ENCODE data around the gene MAGEA6. TPM values are rescaled to one million over a fixed set of nuclear protein-coding genes. Genes with fewer than 3 reads are reported as not detected.
"Not testable (repeated sequence)": the region's sequence is repeated elsewhere in the genome, so short reads cannot be mapped to it uniquely, and the experiment has no call there.

Gene MAGEA6
- not detected for total RNA-seq

GRCh38 chrX:152769549-152770289 lies at the start of gene MAGEA6:
TSS of gene MAGEA6 (minus strand) at chrX:152769689. CDS start at chrX:152767650, 2,039 bp downstream.
- not testable (repeated sequence) for H3K36me3 Mint-ChIP-seq (ENCODE audit: insufficient read depth in 2 of 2); DNase-seq; H3K4me3 Mint-ChIP-seq; H3K4me1 Mint-ChIP-seq (ENCODE audit: low read depth); ATAC-seq (replicated peaks in 1 of 2); H3K9me3 Mint-ChIP-seq; H3K27ac Mint-ChIP-seq; H3K27me3 Mint-ChIP-seq (ENCODE audit: low read depth)

- no peaks in the 10 kb centered on the region for H3K9me3 Mint-ChIP-seq
- ATAC-seq (replicated peaks in 1 of 2): no peak
Observed at GRCh38 chrX:152819266-152819665, 49.8 kb upstream of the MAGEA6 start.

GRCh38 chrX:152818356-152818755 lies 48.9 kb upstream of the MAGEA6 start:
- H3K36me3 Mint-ChIP-seq (ENCODE audit: insufficient read depth in 2 of 2): no peaks in the 10 kb centered on the region
- DNase-seq: no peak

More at GRCh38 chrX:152819266-152819665, 49.8 kb upstream of the MAGEA6 start:
- no peaks in the 10 kb centered on the region for H3K36me3 Mint-ChIP-seq (ENCODE audit: insufficient read depth in 2 of 2)
- no peak for DNase-seq
- no peak overlapping the region for H3K27ac Mint-ChIP-seq
- H3K4me3 Mint-ChIP-seq: no peak overlapping the region
- peaks cover 31% of the 10 kb centered on the region for H3K27me3 Mint-ChIP-seq (ENCODE audit: low read depth)
- H3K4me1 Mint-ChIP-seq (ENCODE audit: low read depth): no peaks in the 10 kb centered on the region

GRCh38 chrX:152817078-152817764 lies 47.7 kb upstream of the MAGEA6 start:
- ATAC-seq (replicated peaks in 1 of 2) (no peak), DNase-seq (peak in 1 of 2 donors; percentile 7)
- Mint-ChIP-seq H3K27ac (no peak overlapping the region), H3K4me3 (no peak overlapping the region), H3K36me3 (ENCODE audit: insufficient read depth in 2 of 2) (no peaks in the 10 kb centered on the region), H3K9me3 (no peaks in the 10 kb centered on the region), H3K4me1 (ENCODE audit: low read depth) (no peaks in the 10 kb centered on the region), H3K27me3 (ENCODE audit: low read depth) (peaks cover 42% of the 10 kb centered on the region)

More at GRCh38 chrX:152818356-152818755, 48.9 kb upstream of the MAGEA6 start:
- Mint-ChIP-seq H3K27me3 (ENCODE audit: low read depth) (peaks cover 35% of the 10 kb centered on the region), H3K27ac (no peak overlapping the region), H3K4me1 (ENCODE audit: low read depth) (no peaks in the 10 kb centered on the region), H3K9me3 (no peaks in the 10 kb centered on the region), H3K4me3 (no peak overlapping the region)
- ATAC-seq (replicated peaks in 1 of 2): no peak

GRCh38 chrX:152814048-152814447 lies 44.6 kb upstream of the MAGEA6 start:
- H3K4me3 Mint-ChIP-seq: no peak overlapping the region
- DNase-seq (no peak), ATAC-seq (replicated peaks in 1 of 2) (no peak)
- peaks cover 29% of the 10 kb centered on the region for H3K27me3 Mint-ChIP-seq (ENCODE audit: low read depth)
- no peak overlapping the region for H3K27ac Mint-ChIP-seq
- H3K4me1 Mint-ChIP-seq (ENCODE audit: low read depth): no peaks in the 10 kb centered on the region
- no peaks in the 10 kb centered on the region for H3K36me3 Mint-ChIP-seq (ENCODE audit: insufficient read depth in 2 of 2)
- no peaks in the 10 kb centered on the region for H3K9me3 Mint-ChIP-seq

GRCh38 chrX:152813206-152813605 lies 43.7 kb upstream of the MAGEA6 start:
- Mint-ChIP-seq H3K27me3 (ENCODE audit: low read depth) (peaks cover 28% of the 10 kb centered on the region), H3K4me1 (ENCODE audit: low read depth) (no peaks in the 10 kb centered on the region), H3K27ac (no peak overlapping the region), H3K9me3 (no peaks in the 10 kb centered on the region), H3K4me3 (peak overlapping the region in 1 of 2 donors; percentile 36), H3K36me3 (ENCODE audit: insufficient read depth in 2 of 2) (no peaks in the 10 kb centered on the region)
- no peak for DNase-seq
- ATAC-seq (replicated peaks in 1 of 2): no peak

GRCh38 chrX:152810403-152810802 lies 40.9 kb upstream of the MAGEA6 start:
- DNase-seq: no peak
- H3K4me1 Mint-ChIP-seq (ENCODE audit: low read depth): peaks cover 6% of the 10 kb centered on the region
- no peak for ATAC-seq (replicated peaks in 1 of 2)
- no peaks in the 10 kb centered on the region for H3K36me3 Mint-ChIP-seq (ENCODE audit: insufficient read depth in 2 of 2)
- no peaks in the 10 kb centered on the region for H3K9me3 Mint-ChIP-seq
- H3K4me3 Mint-ChIP-seq: no peak overlapping the region
- no peak overlapping the region for H3K27ac Mint-ChIP-seq
- H3K27me3 Mint-ChIP-seq (ENCODE audit: low read depth): peaks cover 37% of the 10 kb centered on the region

- no peak overlapping the region for H3K27ac Mint-ChIP-seq
- ATAC-seq (replicated peaks in 1 of 2) (peak; percentile 61 to 79), DNase-seq (no peak)
- peaks cover 53% of the 10 kb centered on the region for H3K27me3 Mint-ChIP-seq (ENCODE audit: low read depth)
- no peak overlapping the region for H3K4me3 Mint-ChIP-seq
- no peaks in the 10 kb centered on the region for H3K36me3 Mint-ChIP-seq (ENCODE audit: insufficient read depth in 2 of 2)
- H3K4me1 Mint-ChIP-seq (ENCODE audit: low read depth): peaks cover 6% of the 10 kb centered on the region
- H3K9me3 Mint-ChIP-seq: no peaks in the 10 kb centered on the region
Observed at GRCh38 chrX:152806035-152806434, 36.5 kb upstream of the MAGEA6 start.

- H3K9me3 Mint-ChIP-seq: no peaks in the 10 kb centered on the region
- no peaks in the 10 kb centered on the region for H3K36me3 Mint-ChIP-seq (ENCODE audit: insufficient read depth in 2 of 2)
- no peaks in the 10 kb centered on the region for H3K4me1 Mint-ChIP-seq (ENCODE audit: low read depth)
- ATAC-seq (replicated peaks in 1 of 2) (no peak), DNase-seq (no peak)
- H3K4me3 Mint-ChIP-seq: no peak overlapping the region
- H3K27me3 Mint-ChIP-seq (ENCODE audit: low read depth): peaks cover 63% of the 10 kb centered on the region
- H3K27ac Mint-ChIP-seq: no peak overlapping the region
Observed at GRCh38 chrX:152798945-152799344, 29.5 kb upstream of the MAGEA6 start.

GRCh38 chrX:152787062-152787461 lies 17.6 kb upstream of the MAGEA6 start:
- not testable (repeated sequence) for H3K4me1 Mint-ChIP-seq (ENCODE audit: low read depth); H3K4me3 Mint-ChIP-seq; H3K36me3 Mint-ChIP-seq (ENCODE audit: insufficient read depth in 2 of 2); DNase-seq; H3K27me3 Mint-ChIP-seq (ENCODE audit: low read depth); H3K9me3 Mint-ChIP-seq; H3K27ac Mint-ChIP-seq
- peak; percentile 53 to 55 for ATAC-seq (replicated peaks in 1 of 2)

GRCh38 chrX:152766562-152766961 lies 2.9 kb downstream of the MAGEA6 start:
- H3K9me3 Mint-ChIP-seq; H3K27me3 Mint-ChIP-seq (ENCODE audit: low read depth): not testable (repeated sequence)

GRCh38 chrX:152761582-152761981 lies 7.9 kb downstream of the MAGEA6 start:
- not testable (repeated sequence) for H3K36me3 Mint-ChIP-seq (ENCODE audit: insufficient read depth in 2 of 2); H3K9me3 Mint-ChIP-seq; DNase-seq; H3K27me3 Mint-ChIP-seq (ENCODE audit: low read depth); H3K4me3 Mint-ChIP-seq; H3K27ac Mint-ChIP-seq; H3K4me1 Mint-ChIP-seq (ENCODE audit: low read depth); ATAC-seq (replicated peaks in 1 of 2)

More at GRCh38 chrX:152766562-152766961, 2.9 kb downstream of the MAGEA6 start:
- H3K4me3 Mint-ChIP-seq; DNase-seq; ATAC-seq (replicated peaks in 1 of 2); H3K36me3 Mint-ChIP-seq (ENCODE audit: insufficient read depth in 2 of 2); H3K4me1 Mint-ChIP-seq (ENCODE audit: low read depth); H3K27ac Mint-ChIP-seq: not testable (repeated sequence)

- ATAC-seq (replicated peaks in 1 of 2); H3K9me3 Mint-ChIP-seq; H3K27ac Mint-ChIP-seq; H3K4me1 Mint-ChIP-seq (ENCODE audit: low read depth); DNase-seq; H3K4me3 Mint-ChIP-seq; H3K36me3 Mint-ChIP-seq (ENCODE audit: insufficient read depth in 2 of 2); H3K27me3 Mint-ChIP-seq (ENCODE audit: low read depth): not testable (repeated sequence)
Observed at GRCh38 chrX:152759544-152759943, 9.9 kb downstream of the MAGEA6 start.

Measured in activated T-cell treated with anti-CD3 and anti-CD28 coated beads, Interleukin-2, amount 50 U/mL, for 72 hours (primary cell).